ENCODE results near the gene STK10. TPM values are rescaled to one million over a fixed set of nuclear protein-coding genes. Genes with fewer than 3 reads are reported as not detected.

Gene STK10
- total and polyA plus RNA-seq, 8 donors: 6.6 to 86.6 (median 14.8) TPM

GRCh38 chr5:172170251-172170701 lies 17.7 kb downstream of the STK10 start:
- TF ChIP-seq CTCF (IDR thresholded peaks at IDR 0.05): no peak
- TF ChIP-seq POLR2A (IDR thresholded peaks at IDR 0.05): no peak
- TF ChIP-seq POLR2AphosphoS5 (IDR thresholded peaks at IDR 0.05): no peak
- no peak for TF ChIP-seq EP300 (IDR thresholded peaks at IDR 0.05)
- Histone ChIP-seq H3K27ac (no peak overlapping the region), H3K27me3 (no peaks in the 10 kb centered on the region), H3K9me3 (no peaks in the 10 kb centered on the region), H3K4me1 (peaks cover 8 to 61% (median 29%) of the 10 kb centered on the region in 4 donors), H3K36me3 (peaks cover 0 to 4% (median 0%) of the 10 kb centered on the region in 4 donors), H3K4me3 (no peak overlapping the region)
- 67 to 75% (median 72%) methylated on average over 9 of the region's 9 CpGs for WGBS, 5 donors
- no peak for DNase-seq
- intact Hi-C loops (cut with DNase I; ENCODE audit: low total_unique reads): no loop called here

- Histone ChIP-seq H3K4me3 (no peak overlapping the region), H3K4me1 (peaks cover 8 to 61% (median 28%) of the 10 kb centered on the region in 4 donors), H3K36me3 (peaks cover 0 to 4% (median 0%) of the 10 kb centered on the region in 4 donors), H3K9me3 (no peaks in the 10 kb centered on the region), H3K27me3 (no peaks in the 10 kb centered on the region), H3K27ac (no peak overlapping the region)
- no peak for TF ChIP-seq POLR2A (IDR thresholded peaks at IDR 0.05)
- TF ChIP-seq POLR2AphosphoS5 (IDR thresholded peaks at IDR 0.05): no peak
- no peak for TF ChIP-seq EP300 (IDR thresholded peaks at IDR 0.05)
- TF ChIP-seq CTCF (IDR thresholded peaks at IDR 0.05): no peak
- intact Hi-C loops (cut with DNase I; ENCODE audit: low total_unique reads): no loop called here
- no peak for DNase-seq
- 95 to 100% (median 98%) methylated on average over 2 of the region's 2 CpGs for WGBS, 5 donors
Measured at GRCh38 chr5:172169216-172169615, 18.8 kb downstream of the STK10 start.

GRCh38 chr5:172168311-172168710 lies 19.7 kb downstream of the STK10 start:
- Histone ChIP-seq H3K4me1 (peaks cover 7 to 61% (median 30%) of the 10 kb centered on the region in 4 donors), H3K9me3 (no peaks in the 10 kb centered on the region), H3K36me3 (peaks cover 0 to 4% (median 0%) of the 10 kb centered on the region in 4 donors), H3K27ac (no peak overlapping the region), H3K27me3 (no peaks in the 10 kb centered on the region), H3K4me3 (no peak overlapping the region)
- WGBS, 5 donors: 78 to 89% (median 86%) methylated on average over 5 to 8 of the region's 8 CpGs
- intact Hi-C loops (cut with DNase I; ENCODE audit: low total_unique reads): no loop called here
- TF ChIP-seq CTCF (IDR thresholded peaks at IDR 0.05) (no peak), POLR2AphosphoS5 (IDR thresholded peaks at IDR 0.05) (no peak), EP300 (IDR thresholded peaks at IDR 0.05) (no peak), POLR2A (IDR thresholded peaks at IDR 0.05) (no peak)
- DNase-seq: no peak

- 60 to 84% (median 75%) methylated on average over 7 of the region's 7 CpGs for WGBS, 5 donors
- DNase-seq: no peak
- Histone ChIP-seq H3K27me3 (no peaks in the 10 kb centered on the region), H3K36me3 (peaks cover 0 to 4% (median 0%) of the 10 kb centered on the region in 4 donors), H3K9me3 (no peaks in the 10 kb centered on the region), H3K4me1 (peaks cover 7 to 61% (median 32%) of the 10 kb centered on the region in 4 donors), H3K4me3 (no peak overlapping the region), H3K27ac (no peak overlapping the region)
- intact Hi-C loops (cut with DNase I; ENCODE audit: low total_unique reads): no loop called here
- TF ChIP-seq CTCF (IDR thresholded peaks at IDR 0.05): no peak
- no peak for TF ChIP-seq POLR2AphosphoS5 (IDR thresholded peaks at IDR 0.05)
Measured at GRCh38 chr5:172167895-172168294, 20.1 kb downstream of the STK10 start.

Measured in stomach (tissue), 9 donors.